ENCODE results near the gene RIMKLB. TPM values are rescaled to one million over a fixed set of nuclear protein-coding genes. Genes with fewer than 3 reads are reported as not detected.

RIMKLB gene
- total RNA-seq (2014; rRNA removed; shearing (Covaris generic)) = 16.6 and 21.4 TPM in 2 replicates

- Histone ChIP-seq H3K36me3 (peaks cover 22% of the 10 kb centered on the region), H3K4me1 (replicated peaks) (0 out of 2 replicates have a peak, but pooled peaks cover 4% of the 10 kb centered on the region), H3K4me3 (peak within 1 kb of the TSS; percentile 97), H3K27me3 (replicated peaks) (no peaks in the 10 kb centered on the region), H3K27ac (peak within 1 kb of the TSS; percentile 88), H3K9me3 (replicated peaks) (no peaks in the 10 kb centered on the region; the same call in 1 of the 2 replicates)
- DNase-seq (ENCODE audit: low read depth in 1 of 2, low spot score in 2 of 2) = peak; percentile 77 to 85
Observed at GRCh38 chr12:8697476-8698131, at the start of gene RIMKLB. TSS of gene RIMKLB (plus strand) at chr12:8697991. CDS start at chr12:8713867, 15,876 bp downstream.

GRCh38 chr12:8648576-8649205 is 49.1 kb upstream of the RIMKLB start:
- H3K9me3 ChIP-seq (replicated peaks) = no peaks in the 10 kb centered on the region
- H3K36me3 ChIP-seq = no peaks in the 10 kb centered on the region

GRCh38 chr12:8655421-8655820 is 42.4 kb upstream of the RIMKLB start:
- no peaks in the 10 kb centered on the region for H3K4me1 ChIP-seq (replicated peaks)
- H3K27ac ChIP-seq = no peak overlapping the region
- no peaks in the 10 kb centered on the region; the same call in 1 of the 2 replicates for H3K27me3 ChIP-seq (replicated peaks)
- DNase-seq (ENCODE audit: low read depth in 1 of 2, low spot score in 2 of 2) = no peak
- no peaks in the 10 kb centered on the region for H3K36me3 ChIP-seq
- H3K9me3 ChIP-seq (replicated peaks) = no peaks in the 10 kb centered on the region
- no peak overlapping the region for H3K4me3 ChIP-seq

More at GRCh38 chr12:8648576-8649205, 49.1 kb upstream of the RIMKLB start:
- Histone ChIP-seq H3K4me3 (no peak overlapping the region), H3K4me1 (replicated peaks) (no peaks in the 10 kb centered on the region), H3K27me3 (replicated peaks) (peaks cover 2% of the 10 kb centered on the region; the same call in 1 of the 2 replicates), H3K27ac (no peak overlapping the region)
- DNase-seq (ENCODE audit: low read depth in 1 of 2, low spot score in 2 of 2) = no peak

GRCh38 chr12:8658346-8658745 is 39.4 kb upstream of the RIMKLB start:
- Histone ChIP-seq H3K4me3 (no peak overlapping the region), H3K4me1 (replicated peaks) (no peaks in the 10 kb centered on the region), H3K9me3 (replicated peaks) (no peaks in the 10 kb centered on the region), H3K27me3 (replicated peaks) (0 out of 2 replicates have a peak, but pooled peaks cover 2% of the 10 kb centered on the region), H3K27ac (no peak overlapping the region), H3K36me3 (no peaks in the 10 kb centered on the region)
- DNase-seq (ENCODE audit: low read depth in 1 of 2, low spot score in 2 of 2) = no peak

GRCh38 chr12:8661016-8661415 is 36.8 kb upstream of the RIMKLB start:
- Histone ChIP-seq H3K4me3 (no peak overlapping the region), H3K36me3 (no peaks in the 10 kb centered on the region), H3K4me1 (replicated peaks) (no peaks in the 10 kb centered on the region), H3K27ac (no peak overlapping the region), H3K9me3 (replicated peaks) (no peaks in the 10 kb centered on the region), H3K27me3 (replicated peaks) (0 out of 2 replicates have a peak, but pooled peaks cover 6% of the 10 kb centered on the region)
- no peak for DNase-seq (ENCODE audit: low read depth in 1 of 2, low spot score in 2 of 2)

GRCh38 chr12:8661751-8662150 is 36.0 kb upstream of the RIMKLB start:
- Histone ChIP-seq H3K4me3 (no peak overlapping the region), H3K36me3 (no peaks in the 10 kb centered on the region), H3K27me3 (replicated peaks) (0 out of 2 replicates have a peak, but pooled peaks cover 6% of the 10 kb centered on the region), H3K27ac (no peak overlapping the region), H3K4me1 (replicated peaks) (no peaks in the 10 kb centered on the region), H3K9me3 (replicated peaks) (no peaks in the 10 kb centered on the region)
- no peak for DNase-seq (ENCODE audit: low read depth in 1 of 2, low spot score in 2 of 2)

GRCh38 chr12:8662593-8662992 is 35.2 kb upstream of the RIMKLB start, which contains the start of gene MFAP5:
TSS of gene MFAP5 (minus strand) at chr12:8662826. CDS start at chr12:8662104, 722 bp downstream.
- H3K4me3 ChIP-seq = no peak within 1 kb of the TSS
- H3K36me3 ChIP-seq = no peaks in the 10 kb centered on the region
- H3K27ac ChIP-seq = no peak within 1 kb of the TSS
- no peaks in the 10 kb centered on the region for H3K4me1 ChIP-seq (replicated peaks)
- 0 out of 2 replicates have a peak, but pooled peaks cover 6% of the 10 kb centered on the region for H3K27me3 ChIP-seq (replicated peaks)
- no peak for DNase-seq (ENCODE audit: low read depth in 1 of 2, low spot score in 2 of 2)
- H3K9me3 ChIP-seq (replicated peaks) = no peaks in the 10 kb centered on the region

- no peak overlapping the region for H3K4me3 ChIP-seq
- DNase-seq (ENCODE audit: low read depth in 1 of 2, low spot score in 2 of 2) = no peak
- H3K36me3 ChIP-seq = no peaks in the 10 kb centered on the region
- H3K4me1 ChIP-seq (replicated peaks) = no peaks in the 10 kb centered on the region
- no peak overlapping the region for H3K27ac ChIP-seq
- H3K27me3 ChIP-seq (replicated peaks) = 0 out of 2 replicates have a peak, but pooled peaks cover 6% of the 10 kb centered on the region
- no peaks in the 10 kb centered on the region for H3K9me3 ChIP-seq (replicated peaks)
Observed at GRCh38 chr12:8664228-8664913, 33.4 kb upstream of the RIMKLB start.

- no peaks in the 10 kb centered on the region for H3K9me3 ChIP-seq (replicated peaks)
- no peak overlapping the region for H3K4me3 ChIP-seq
- H3K4me1 ChIP-seq (replicated peaks) = no peaks in the 10 kb centered on the region
- H3K36me3 ChIP-seq = no peaks in the 10 kb centered on the region
- DNase-seq (ENCODE audit: low read depth in 1 of 2, low spot score in 2 of 2) = no peak
- H3K27me3 ChIP-seq (replicated peaks) = 0 out of 2 replicates have a peak, but pooled peaks cover 6% of the 10 kb centered on the region
- H3K27ac ChIP-seq = no peak overlapping the region
Observed at GRCh38 chr12:8665759-8666158, 32.0 kb upstream of the RIMKLB start.

- no peak for DNase-seq (ENCODE audit: low read depth in 1 of 2, low spot score in 2 of 2)
- Histone ChIP-seq H3K27ac (no peak overlapping the region), H3K36me3 (no peaks in the 10 kb centered on the region), H3K4me3 (no peak overlapping the region), H3K9me3 (replicated peaks) (no peaks in the 10 kb centered on the region), H3K4me1 (replicated peaks) (no peaks in the 10 kb centered on the region), H3K27me3 (replicated peaks) (0 out of 2 replicates have a peak, but pooled peaks cover 4% of the 10 kb centered on the region)
Observed at GRCh38 chr12:8667270-8667669, 30.5 kb upstream of the RIMKLB start.

GRCh38 chr12:8668441-8668840 is 29.4 kb upstream of the RIMKLB start:
- 0 out of 2 replicates have a peak, but pooled peaks cover 4% of the 10 kb centered on the region for H3K27me3 ChIP-seq (replicated peaks)
- no peak overlapping the region for H3K4me3 ChIP-seq
- no peaks in the 10 kb centered on the region for H3K4me1 ChIP-seq (replicated peaks)
- DNase-seq (ENCODE audit: low read depth in 1 of 2, low spot score in 2 of 2) = no peak
- no peak overlapping the region for H3K27ac ChIP-seq
- no peaks in the 10 kb centered on the region for H3K9me3 ChIP-seq (replicated peaks)
- H3K36me3 ChIP-seq = no peaks in the 10 kb centered on the region

GRCh38 chr12:8672381-8672780 is 25.4 kb upstream of the RIMKLB start:
- Histone ChIP-seq H3K27me3 (replicated peaks) (no peaks in the 10 kb centered on the region), H3K4me3 (no peak overlapping the region), H3K27ac (no peak overlapping the region), H3K4me1 (replicated peaks) (no peaks in the 10 kb centered on the region), H3K9me3 (replicated peaks) (no peaks in the 10 kb centered on the region), H3K36me3 (no peaks in the 10 kb centered on the region)
- no peak for DNase-seq (ENCODE audit: low read depth in 1 of 2, low spot score in 2 of 2)

GRCh38 chr12:8675591-8676036 is 22.2 kb upstream of the RIMKLB start:
- Histone ChIP-seq H3K4me1 (replicated peaks) (peaks cover 5% of the 10 kb centered on the region), H3K27ac (no peak overlapping the region)

More at GRCh38 chr12:8675591-8676036, 22.2 kb upstream of the RIMKLB start:
- Histone ChIP-seq H3K9me3 (replicated peaks) (no peaks in the 10 kb centered on the region), H3K4me3 (no peak overlapping the region), H3K36me3 (no peaks in the 10 kb centered on the region), H3K27me3 (replicated peaks) (no peaks in the 10 kb centered on the region)
- no peak for DNase-seq (ENCODE audit: low read depth in 1 of 2, low spot score in 2 of 2)
